Stimulated activated CD8-positive, alpha-beta memory T cell treated with anti-CD3 and anti-CD28 coated beads, Interleukin-4, amount 100 ng/mL, for 24 hours (primary cell): ENCODE measurements around the gene AGAP1.

Source experiments
- DNase-seq: peaks from one replicate; pipeline ENCODE4 v3.0.0-alpha.2; 2020; ENCODE audit warnings: low read depth

AGAP1 gene

DNA sequence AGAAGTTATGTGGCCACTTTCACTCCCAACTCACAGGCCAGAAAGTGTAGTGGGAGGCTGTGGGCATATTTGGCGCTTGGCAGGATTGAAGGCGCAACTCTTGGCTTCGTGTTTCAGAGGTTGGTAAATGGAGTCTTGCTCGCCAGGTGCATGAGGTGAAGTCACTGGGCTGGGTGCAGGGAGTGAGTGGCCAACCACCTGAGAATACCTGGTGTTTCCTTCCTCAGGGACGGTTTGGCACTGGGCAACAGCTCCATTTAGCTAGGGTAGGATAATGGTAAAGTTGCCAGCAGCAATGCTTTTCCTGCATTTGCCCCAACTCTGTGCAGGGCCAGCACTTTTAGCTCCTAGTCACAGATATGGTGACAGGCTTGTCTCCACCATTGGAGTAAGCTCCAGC is 115.9 kb downstream of the AGAP1 start:
- no peak for DNase-seq

DNA sequence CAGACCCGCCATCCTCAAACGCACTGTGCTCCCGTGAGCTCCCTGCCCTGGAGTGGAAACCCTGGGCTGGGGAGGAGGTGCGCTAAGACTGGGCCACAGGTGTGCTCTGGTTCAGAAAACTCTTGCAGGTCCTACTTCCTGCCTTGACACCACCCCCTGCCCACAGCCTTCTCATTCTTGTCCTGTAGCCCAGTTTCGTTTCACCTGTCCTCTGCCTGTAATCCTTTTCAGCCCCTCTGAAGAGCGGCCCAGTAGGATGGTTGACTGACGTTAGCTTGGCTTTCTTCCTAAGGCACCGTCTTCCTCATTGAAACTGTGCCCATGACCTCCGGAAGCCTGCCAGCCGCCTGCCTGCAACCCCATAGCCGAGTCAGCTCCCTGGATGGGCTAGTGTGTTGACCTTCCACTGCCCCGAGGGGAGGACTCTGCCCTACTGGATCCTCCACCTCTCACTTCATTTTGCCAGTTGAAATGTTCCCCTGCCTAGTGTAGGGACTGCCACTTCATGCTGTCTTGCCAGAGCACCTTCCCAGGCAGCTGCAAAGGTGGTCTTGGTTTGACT is 116.9 kb downstream of the AGAP1 start:
- no peak for DNase-seq

DNA sequence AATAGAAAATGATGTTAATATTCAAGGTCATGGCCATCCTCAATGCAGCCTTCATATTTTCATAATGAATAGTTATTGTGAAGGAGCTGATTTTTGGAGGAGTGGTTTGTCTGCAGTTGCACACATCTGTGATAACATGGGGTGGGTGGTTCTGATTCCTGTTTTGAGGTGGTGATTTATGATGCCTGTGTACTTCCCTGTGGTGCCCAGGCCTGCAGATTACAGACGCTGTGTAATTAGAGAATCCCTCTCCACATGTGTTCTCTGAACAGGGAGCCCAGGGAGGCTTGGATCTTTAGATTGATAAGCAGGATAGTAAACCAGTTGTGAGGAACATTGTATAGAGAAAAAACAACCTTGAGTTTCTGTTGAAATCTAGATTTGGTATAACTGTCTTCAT is 117.5 kb downstream of the AGAP1 start:
- DNase-seq: no peak

DNA sequence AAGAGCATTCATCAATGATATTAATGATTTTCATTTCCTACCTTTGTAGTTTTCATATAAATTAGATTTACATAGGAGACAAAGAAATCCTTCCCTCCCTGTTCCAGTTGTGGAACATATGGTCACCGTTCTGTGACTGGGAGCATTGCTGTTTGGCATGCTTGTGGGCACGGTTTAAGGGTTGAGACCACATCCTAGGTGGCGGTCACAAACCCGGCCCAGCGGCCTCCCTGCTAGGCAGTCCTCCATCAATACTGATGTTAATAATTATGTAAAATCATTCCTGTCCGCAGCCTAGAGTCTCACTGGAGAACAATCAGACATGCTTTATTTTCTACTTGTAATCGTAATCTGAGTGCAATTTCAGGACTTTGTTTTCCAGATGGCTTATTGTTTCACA is 117.9 kb downstream of the AGAP1 start:
- DNase-seq: no peak

DNA sequence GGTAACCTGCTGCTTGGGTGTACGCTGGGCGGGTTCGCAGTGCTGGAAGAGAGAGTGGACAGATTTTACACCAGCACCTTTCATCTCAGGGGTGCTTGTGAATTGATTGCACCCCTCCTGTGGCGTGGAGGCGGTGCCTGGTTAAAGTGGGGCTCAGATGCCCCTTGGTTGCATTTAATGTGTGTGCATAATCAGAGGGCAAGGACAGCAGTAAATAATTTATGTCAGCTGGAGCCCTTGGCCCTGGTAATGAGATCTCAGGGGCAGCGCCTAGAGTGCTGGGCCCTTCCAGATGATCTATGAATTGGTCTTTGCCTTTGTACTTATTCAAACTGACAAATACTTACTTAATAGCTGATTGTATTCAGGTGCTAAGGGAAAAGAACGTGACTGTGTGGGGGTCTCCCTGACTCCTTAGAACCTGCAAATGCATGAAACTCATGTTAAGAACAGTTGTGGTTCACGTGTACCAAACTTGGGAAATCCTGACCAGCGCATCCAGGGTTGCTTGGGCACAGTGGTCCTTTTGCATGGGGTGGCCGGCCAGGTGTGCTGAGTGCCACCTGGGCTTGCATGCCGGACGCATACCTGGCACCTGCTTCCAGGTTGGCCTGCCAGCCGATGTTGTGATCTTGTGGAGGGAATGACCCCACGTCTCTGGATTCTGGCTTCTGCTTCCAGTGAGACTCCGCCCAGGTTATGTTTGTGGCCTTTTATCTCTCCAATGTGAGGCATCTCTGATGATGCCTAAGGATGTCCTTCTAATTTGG is 118.5 kb downstream of the AGAP1 start:
- DNase-seq: no peak

DNA sequence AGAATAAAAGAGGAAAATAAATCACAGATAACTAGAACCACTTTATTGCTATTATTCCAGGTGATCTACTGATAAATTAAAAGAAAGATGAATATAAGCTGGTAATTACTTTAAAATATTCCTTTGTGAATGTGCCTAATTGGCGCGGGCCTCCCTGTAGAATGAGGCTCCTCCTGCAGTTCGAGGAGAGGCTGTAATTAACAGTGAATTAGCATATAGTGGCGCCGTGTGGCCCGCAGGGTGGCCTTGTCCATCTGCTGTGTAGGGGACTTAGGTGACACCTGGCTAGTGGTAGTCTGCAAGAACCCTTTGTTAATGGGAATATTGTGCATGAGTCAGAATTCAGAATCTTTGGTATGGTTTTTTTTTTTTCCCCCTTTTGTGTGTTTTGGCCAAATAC is 119.8 kb downstream of the AGAP1 start:
- DNase-seq: no peak

DNA sequence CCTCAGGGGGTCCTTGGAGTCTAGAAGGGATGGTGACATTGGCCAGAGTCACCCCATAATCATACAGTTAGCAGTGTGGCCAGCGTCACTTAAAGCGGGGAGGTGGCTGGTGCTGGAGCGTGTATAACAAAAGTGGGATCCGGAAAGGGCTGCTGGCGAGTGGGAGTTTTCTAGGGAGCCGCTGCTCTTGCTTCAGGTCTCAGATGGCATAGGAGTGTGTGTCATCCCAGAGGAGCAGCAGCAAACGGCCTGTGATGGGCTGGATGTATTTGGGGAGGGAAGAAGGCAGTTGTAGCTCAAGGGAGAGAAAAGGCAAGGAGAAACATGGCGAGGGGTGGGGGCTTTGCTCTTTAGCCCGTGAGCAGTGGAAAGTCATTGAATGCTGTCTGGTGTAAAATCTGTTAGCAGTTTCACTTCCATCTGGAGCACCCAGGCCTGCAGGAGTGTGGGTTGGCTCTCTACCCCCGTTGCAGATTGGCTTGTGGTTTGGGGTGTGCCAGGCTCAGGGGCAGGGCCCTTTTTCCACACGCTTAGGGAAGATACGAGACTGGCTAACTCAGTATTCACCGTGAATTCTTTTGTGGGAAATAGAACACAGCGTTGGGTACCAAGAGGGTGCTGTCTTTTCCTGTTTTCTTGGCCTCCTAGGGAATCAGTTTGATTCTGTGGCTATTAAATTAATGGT is 120.5 kb downstream of the AGAP1 start:
- DNase-seq: no peak

DNA sequence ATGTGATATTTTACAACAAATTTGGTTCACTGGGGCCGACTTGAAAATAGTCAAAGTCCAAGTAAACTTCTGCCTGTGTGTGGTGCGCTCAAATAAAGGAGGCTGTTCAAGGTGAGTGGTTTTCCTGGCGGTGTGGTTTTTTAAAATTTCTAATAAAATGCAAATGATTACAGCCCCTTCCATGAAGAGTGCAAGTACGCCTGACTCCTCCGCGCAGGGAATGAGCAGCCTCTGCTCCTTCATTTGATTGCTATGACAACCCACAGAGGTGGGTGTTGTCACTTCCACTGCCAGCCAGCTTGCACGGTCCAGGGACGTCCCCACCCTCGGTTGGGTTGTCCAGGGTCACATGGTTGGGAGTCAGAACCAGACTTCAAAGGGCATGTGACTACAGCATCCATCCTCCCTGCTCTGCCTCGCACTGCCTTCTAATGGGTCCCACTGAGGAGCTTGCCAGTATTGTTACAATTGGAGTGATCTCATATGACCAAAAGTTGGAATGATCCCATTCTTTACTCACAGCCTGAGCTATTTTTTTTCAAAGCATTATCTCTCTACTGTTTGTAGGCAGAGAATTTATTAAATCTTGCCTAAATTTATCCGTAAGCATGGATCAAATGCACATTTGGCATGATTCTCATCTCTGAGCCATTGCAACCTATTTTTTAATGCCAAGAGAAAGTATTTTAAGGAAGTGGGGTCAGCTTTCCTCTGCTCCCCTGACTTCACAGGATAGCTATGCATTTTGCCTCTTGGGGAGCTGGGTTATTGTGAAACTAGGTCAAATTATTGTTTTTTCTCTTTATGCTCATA is 121.3 kb downstream of the AGAP1 start:
- no peak for DNase-seq

DNA sequence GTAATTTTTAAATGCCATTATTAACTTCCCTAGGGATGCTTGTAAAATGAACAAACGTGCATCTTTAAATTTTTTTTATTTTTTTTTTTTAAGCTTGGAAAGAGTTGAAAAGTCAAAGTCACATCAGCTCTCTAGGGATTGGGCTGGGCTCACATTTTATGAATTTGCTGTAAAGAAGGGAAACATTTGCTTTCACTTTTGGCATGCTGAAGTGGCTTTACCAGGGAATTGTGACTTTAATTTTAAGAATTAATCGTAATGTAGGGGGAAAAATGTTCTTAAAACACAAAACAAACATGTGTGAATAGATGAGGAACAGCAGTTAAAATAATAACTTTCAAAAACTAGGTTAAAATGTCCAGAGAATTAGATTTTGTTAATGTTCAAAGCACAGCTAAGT is 123.0 kb downstream of the AGAP1 start:
- DNase-seq: no peak

DNA sequence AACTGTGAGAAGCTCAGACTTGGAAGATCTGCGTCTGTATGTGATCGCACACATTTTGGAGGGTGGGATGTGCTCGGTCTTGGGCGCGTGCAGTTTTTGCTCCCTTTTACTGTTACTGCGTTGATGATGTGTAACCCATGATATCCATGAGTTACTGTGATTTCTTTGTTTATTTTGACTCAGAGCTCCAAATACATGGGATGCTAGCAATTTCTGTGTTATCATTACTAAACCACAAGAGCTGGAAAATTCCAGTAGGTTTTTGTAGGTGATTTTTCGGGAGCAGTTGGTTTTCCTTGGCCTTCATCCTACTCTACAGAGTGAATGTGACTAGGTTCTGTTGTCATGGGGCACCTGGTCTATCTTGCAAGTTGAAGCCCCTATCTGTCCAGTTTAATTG is 124.2 kb downstream of the AGAP1 start:
- DNase-seq: no peak

DNA sequence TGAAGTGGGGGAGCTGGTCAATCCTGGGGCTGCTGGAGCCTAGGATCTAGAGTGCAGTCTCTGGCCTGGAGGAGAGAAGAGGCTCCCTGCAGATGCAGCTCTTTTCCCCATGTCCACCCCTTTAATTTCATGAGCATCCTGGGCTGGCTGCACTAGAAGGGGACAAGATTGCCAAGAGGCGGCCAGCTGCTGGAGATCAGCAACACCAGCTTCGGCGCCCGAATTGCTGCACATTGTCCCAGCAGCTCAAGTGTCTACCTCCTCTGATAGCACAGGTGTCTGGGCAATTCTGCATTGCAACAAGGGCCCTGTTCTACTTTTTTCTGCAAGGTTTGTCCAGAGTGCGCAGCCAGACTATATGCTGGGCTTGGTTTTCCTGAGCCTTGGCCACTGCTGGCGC is 125.7 kb downstream of the AGAP1 start:
- no peak for DNase-seq

DNA sequence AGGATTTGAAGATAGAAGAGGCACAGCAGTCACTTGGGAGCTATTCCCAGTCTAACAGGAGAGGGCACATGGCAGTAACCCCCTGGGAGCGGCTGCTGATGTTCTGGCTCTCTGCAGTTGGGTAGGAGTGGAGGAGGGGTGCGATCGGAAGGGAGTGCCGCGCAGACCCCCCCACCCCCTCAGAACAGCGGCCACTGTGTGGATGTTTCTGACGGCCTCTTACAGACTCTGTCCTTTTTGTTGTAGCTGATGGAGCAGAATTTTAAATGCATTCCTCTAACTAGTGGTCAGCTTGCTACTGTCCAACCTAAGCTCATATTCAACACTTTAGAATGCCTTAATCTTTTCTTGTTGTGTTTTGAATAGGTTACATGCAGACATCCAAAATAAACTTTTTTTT is 127.9 kb downstream of the AGAP1 start:
- no peak for DNase-seq

DNA sequence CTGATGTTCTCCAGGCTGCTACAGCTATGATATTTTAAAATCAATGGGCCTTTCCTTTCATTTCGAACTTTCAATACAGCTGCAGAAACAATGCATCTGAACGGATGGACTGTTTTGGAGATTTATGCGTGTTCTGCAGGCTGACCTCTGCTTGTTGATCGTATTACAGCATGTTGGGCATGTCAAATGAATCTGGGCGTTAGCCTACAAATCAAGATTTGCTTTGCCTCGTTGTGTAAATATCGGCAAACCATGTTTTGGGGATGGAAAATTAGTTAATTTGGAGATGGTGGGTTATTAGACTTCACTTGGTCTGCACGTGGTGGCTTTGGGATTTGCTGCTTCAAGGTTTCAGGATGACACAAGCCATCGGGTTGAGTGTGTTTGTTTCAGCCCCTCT is 129.3 kb downstream of the AGAP1 start:
- DNase-seq: no peak

DNA sequence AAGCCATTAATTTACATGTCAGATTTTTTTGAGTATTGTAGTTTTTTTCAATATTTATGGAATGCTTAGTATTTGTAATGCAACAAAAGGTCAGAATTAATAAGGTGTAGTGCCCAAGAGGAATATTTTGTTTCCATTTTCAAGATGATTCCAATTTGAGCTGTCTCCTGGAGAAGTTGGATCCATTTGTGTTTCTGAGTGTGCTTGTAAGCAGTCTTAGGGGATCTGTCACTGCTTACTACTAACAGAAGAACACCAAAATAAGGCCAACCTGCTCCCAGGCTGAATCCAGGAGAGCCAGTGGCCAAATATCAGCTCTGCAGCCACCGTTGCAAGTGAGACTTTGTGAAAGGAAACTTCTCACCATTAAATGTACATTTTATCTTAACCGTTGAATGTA is 129.9 kb downstream of the AGAP1 start:
- DNase-seq: no peak

DNA sequence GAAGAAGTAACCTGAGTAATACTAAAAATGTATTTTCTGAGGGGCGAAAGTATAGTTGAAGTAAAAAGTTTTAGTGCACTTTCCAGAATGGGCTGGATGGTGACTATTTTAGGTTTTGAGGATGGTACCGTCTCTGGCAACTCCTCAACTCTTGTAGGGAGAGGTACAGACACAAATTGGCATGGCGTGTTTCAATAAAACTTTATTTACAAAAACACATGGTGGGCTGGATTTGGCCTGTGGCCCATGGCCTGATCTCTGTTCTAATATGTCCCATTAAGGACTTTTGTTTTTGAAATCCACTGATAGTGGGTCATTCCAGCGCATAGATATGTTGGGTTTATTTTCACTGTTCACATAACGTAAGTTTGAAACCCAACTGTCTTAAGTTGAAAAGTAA is 132.8 kb downstream of the AGAP1 start:
- no peak for DNase-seq

DNA sequence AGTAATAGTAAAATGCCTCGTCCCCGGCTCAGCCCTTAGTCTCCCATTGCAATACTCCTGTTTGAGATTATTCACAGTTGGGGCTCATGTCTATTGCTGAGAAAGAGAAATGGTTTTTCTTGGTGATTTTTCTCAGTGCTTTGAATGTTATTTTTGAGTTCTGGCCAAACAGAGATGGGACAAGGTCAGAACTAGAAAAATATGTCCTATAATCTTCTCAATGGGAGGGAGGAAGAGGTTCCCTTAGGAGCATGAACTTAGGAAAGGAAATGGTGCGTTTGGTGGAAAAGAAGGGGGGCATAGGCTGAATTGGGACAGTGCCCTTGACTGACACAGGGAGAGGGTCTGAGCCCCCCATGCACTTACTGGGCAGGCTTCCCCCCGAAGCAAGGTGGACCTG is 133.8 kb downstream of the AGAP1 start:
- no peak for DNase-seq

DNA sequence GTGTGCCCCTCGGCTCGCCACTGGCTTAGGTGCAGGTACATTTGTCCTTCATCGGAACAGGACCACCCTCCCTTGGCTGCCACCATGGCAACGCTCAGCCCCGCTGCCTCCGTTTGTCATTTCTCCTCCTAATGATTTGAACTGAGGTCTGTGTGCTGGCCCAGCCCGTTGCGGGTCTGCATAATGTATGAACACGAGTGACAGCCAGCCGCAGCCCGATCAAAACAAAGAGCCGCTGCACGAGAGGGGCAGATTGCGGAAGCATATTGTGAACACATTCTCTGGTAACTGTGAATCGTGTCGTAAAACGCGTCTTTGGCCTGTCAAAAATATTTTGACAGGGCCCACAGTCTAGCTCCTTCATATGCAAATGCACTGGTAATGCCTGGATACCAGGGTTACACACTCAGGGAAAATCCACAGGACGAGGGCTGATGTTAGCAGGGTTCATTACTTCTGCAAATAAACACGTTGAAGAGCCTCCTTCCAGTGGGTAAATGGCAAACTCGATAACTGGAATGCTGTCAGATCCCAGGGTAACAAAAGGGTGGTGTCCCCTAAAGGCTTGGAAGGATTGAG is 137.0 kb downstream of the AGAP1 start:
- DNase-seq: no peak

DNA sequence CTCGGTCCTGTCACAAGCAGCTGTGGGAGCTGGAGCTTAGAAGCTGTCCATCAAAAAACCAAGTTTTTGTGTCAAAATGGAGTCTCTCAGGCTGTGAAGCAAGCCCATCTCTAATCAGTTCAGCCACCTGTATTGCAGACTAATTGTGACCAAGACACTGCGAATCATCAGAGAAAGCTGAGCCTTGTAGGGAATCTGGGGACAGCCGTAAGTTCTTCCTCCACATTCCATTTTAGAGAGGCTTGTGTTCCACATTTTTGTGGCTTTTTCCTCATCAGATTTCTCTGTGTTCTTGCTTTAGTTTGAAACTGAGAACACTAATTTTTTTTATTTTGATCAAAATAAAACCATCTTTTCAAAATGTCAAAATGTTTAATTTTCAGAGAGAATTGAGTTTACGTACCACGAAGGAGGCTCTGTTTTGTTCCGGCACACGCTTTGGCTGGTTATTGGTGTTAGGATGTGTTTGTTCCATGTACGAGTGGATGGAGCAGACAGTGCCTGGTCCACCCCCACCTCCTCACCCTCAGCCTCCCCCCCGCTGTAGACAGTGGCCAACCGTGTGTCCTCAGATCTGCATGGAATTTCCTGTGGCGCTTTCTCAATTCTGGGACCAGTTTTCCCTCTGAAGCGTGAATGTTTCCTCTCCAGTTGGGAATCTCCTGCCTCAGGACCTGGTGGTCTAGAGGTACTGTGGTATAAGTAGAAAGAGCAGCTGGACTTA is 140.8 kb downstream of the AGAP1 start:
- DNase-seq: no peak

DNA sequence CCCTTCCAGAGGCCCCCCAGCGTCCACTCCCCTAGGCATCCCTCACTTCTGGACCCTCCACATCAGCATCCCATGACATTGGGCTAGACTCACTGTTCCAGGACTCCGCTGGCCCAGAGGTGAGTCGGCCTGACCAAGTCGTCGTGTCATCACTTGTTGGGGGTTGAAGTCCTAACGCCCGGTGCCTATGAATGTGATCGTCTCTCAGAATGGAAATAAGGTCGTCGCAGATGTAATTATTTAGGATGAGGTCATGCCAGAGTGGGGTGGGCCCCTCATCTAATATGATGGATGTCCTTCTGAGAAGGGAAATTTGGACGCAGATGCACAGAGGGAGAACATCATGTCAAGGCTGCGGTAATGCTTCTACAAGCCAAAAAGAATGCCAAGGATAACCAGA is 142.7 kb downstream of the AGAP1 start:
- no peak for DNase-seq

DNA sequence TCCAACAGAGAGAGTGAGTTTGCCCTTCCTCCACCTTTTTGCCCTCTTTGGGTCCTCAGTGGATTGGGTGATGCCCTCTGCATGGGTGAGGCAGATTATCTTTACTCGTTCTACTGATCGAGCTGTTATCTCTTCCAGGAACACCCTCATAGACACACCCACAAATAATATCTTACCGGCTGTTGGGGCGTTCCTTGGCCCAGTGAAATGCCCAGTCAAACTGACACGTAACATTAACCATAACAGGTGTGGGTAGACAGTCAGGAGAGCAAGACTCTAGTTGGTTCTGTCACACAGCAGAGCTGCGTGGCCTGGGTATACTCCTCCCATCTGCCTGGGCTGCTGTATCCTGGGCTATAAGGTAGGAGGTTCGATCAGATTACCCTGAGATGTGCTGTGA is 144.1 kb downstream of the AGAP1 start:
- DNase-seq: no peak

DNA sequence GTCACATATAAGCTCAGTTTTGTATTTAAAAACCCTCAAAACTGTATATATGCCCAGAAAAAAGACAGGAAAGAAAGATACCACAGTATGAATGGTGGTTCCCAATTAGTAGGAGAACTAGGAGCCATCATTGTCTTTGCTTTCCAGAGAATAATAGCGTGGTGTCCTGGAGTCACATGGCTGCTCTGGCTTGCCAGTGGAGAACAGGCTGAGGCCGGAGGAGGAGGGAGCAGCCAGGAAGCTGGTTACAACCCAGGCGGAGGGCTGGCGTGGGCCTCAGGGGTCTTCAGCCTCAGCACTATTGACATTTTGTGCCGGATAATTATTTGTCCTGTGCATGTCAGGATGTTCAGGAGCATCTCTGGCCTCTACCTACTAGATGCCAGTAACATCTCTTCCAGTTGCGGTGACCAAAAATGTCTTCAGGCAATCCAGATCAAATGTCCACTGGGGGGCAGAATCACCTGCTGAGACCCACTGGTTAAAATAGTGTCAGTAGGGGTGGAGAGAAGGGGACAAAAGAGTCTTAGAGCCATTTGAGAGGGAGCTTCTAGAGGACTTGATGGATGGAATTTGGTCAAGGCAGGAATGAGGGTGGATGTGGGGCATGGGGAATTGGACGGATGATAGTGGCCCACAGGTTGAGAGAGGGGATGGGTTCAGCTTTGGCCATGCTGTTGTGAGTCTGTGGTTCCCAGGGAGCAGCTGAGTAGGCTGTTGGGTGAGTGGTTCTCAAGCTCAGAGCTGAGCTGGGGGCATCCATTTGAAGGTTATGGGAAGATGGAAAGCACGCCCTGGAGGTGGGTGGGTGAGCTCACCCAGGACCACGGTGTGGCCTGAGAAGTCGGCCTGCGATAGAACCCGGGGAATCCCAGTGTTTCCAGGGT is 144.9 kb downstream of the AGAP1 start:
- DNase-seq: no peak
